ENCODE measurements around the gene PTPRU. TPM values are rescaled to one million over a fixed set of nuclear protein-coding genes. Genes with fewer than 3 reads are reported as not detected.

PTPRU gene
- total RNA-seq, 4 donors from 2014 or later, result 11.4 to 59.4 (median 35.3) TPM

DNA sequence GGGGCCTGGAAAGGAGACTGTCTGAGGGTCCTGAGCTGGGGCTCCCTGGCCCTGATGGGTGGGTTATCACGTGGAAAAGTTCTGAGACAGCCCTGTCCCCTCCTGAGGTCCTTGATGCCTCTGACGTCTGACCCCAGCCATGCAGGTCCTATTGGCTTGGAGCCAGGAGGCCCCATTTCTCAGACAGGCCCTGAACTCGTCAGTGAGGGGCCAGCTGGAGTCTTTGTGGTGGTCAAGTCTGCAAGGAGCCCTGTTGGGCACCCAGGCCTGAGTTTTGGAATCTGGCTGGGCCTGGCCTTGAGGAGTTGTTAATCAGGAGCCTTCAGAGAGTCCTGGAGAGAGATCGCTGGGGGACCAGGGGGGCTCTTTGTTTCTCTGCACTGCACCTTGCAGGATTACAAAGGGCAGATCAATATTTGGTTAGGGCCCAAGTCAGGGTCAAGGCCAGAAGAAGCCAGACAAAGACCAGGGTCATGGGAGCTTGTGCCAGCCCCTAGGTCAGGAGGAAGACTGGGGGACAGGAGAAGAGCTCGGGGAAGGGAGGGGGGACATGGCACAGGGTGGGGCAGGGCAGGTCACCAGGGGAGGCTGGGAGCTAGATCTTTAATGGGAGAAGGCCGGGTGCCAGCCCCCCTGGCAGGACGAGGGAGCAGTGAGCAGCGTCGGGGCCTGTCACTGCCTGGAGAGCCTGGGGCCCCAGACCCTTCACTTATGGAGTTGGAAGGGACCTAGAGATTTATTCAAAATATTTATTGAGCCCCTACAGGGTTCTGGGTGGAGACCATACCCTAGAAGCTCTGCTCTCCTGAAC is 83.2 kb downstream of the PTPRU start:
- no peak for ATAC-seq
- no peak overlapping the region for H3K27ac ChIP-seq
- intact Hi-C loops (cut with DNase I; ENCODE audit: low total_unique reads) (no loop called here), in situ Hi-C loops (cut with MboI; ENCODE audit: low sequenced_read_pairs in 4 of 4) (no loop called here)
- no peak for TF ChIP-seq POLR2A (IDR thresholded peaks at IDR 0.05)
- TF ChIP-seq, protein P1, sequence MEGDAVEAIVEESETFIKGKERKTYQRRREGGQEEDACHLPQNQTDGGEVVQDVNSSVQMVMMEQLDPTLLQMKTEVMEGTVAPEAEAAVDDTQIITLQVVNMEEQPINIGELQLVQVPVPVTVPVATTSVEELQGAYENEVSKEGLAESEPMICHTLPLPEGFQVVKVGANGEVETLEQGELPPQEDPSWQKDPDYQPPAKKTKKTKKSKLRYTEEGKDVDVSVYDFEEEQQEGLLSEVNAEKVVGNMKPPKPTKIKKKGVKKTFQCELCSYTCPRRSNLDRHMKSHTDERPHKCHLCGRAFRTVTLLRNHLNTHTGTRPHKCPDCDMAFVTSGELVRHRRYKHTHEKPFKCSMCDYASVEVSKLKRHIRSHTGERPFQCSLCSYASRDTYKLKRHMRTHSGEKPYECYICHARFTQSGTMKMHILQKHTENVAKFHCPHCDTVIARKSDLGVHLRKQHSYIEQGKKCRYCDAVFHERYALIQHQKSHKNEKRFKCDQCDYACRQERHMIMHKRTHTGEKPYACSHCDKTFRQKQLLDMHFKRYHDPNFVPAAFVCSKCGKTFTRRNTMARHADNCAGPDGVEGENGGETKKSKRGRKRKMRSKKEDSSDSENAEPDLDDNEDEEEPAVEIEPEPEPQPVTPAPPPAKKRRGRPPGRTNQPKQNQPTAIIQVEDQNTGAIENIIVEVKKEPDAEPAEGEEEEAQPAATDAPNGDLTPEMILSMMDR (IDR thresholded peaks at IDR 0.05 in 4 of 5, conservative IDR thresholded peaks at IDR 0.05 in 1 of 5), result no peak
- no peak for DNase-seq
- no peak overlapping the region for H3K4me3 ChIP-seq
- H3K36me3 ChIP-seq, result peaks cover 0 to 12% of the 10 kb centered on the region in 2 donors
- H3K9me3 ChIP-seq, result no peaks in the 10 kb centered on the region
- no peaks in the 10 kb centered on the region for H3K27me3 ChIP-seq
- no peaks in the 10 kb centered on the region for H3K4me1 ChIP-seq

DNA sequence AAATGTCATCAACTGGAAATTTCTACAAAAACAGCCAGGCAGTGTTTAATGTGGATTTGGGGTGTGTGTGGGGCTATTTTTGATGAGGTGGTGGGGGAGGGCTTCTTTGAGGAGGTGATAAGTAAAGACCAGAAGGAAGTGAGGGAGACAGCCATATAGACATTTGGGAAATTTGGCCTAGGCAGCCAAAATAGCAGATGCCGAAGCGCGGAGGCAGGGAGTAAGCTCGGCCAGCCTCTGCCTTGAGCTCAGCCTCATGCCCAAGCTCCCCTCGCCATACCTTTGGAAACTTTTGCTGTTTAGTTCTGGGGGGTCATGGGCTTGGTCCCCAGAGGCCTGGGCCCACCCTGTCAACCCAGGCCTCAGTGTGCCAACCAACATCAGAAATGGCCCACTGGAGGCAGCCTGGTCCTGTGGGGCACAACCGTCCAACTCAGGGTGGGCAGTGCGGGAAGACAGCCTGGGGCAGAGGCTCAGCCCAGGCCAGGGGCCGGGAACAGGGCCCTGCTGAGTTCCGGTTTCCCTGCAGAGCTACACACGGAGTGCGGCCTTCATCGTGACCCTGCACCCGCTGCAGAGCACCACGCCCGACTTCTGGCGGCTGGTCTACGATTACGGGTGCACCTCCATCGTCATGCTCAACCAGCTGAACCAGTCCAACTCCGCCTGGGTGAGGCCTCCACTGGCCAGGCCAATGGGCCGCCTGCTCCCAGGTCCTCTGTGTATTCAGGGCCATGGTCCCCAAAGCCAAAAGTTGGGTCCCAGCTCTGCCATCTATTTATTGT is 84.0 kb downstream of the PTPRU start:
- in situ Hi-C loops (cut with MboI; ENCODE audit: low sequenced_read_pairs in 4 of 4), result no loop called here
- H3K36me3 ChIP-seq, result peaks cover 0 to 9% of the 10 kb centered on the region in 2 donors
- H3K4me1 ChIP-seq, result no peaks in the 10 kb centered on the region
- intact Hi-C loops (cut with DNase I; ENCODE audit: low total_unique reads), result no loop called here
- no peak overlapping the region for H3K27ac ChIP-seq
- no peak for ATAC-seq
- H3K4me3 ChIP-seq, result no peak overlapping the region
- H3K9me3 ChIP-seq, result no peaks in the 10 kb centered on the region
- TF ChIP-seq POLR2A (IDR thresholded peaks at IDR 0.05), result no peak
- TF ChIP-seq, protein P1 (IDR thresholded peaks at IDR 0.05 in 4 of 5, conservative IDR thresholded peaks at IDR 0.05 in 1 of 5), result no peak
- no peak for DNase-seq
- H3K27me3 ChIP-seq, result no peaks in the 10 kb centered on the region

DNA sequence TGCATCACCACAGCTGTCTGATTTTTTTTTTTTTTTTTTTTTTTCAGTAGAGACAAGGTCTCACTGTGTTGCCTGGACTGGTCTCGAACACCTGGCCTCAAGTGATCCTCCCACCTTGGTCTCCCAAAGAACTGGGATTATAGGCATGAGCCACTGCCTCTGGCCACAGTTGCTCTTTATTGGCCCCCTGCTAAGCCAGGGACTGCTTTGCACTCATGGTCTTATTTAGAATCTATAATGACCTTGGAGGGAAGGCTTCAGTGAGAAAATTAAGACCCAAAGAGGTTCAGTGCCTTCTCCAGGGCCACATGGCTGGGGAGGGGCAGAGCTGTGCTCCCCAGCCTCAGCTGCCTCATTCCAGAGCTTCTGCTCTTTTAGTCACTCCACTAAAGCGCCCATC is 84.9 kb downstream of the PTPRU start:
- TF ChIP-seq POLR2A (IDR thresholded peaks at IDR 0.05), result no peak
- TF ChIP-seq, protein P1 (IDR thresholded peaks at IDR 0.05 in 4 of 5, conservative IDR thresholded peaks at IDR 0.05 in 1 of 5), result no peak
- ATAC-seq (no peak), DNase-seq (no peak)
- Histone ChIP-seq H3K27me3 (no peaks in the 10 kb centered on the region), H3K27ac (no peak overlapping the region), H3K9me3 (no peaks in the 10 kb centered on the region), H3K36me3 (peaks cover 0 to 3% of the 10 kb centered on the region in 2 donors), H3K4me1 (no peaks in the 10 kb centered on the region), H3K4me3 (no peak overlapping the region)
- intact Hi-C loops (cut with DNase I; ENCODE audit: low total_unique reads) (no loop called here), in situ Hi-C loops (cut with MboI; ENCODE audit: low sequenced_read_pairs in 4 of 4) (no loop called here)

DNA sequence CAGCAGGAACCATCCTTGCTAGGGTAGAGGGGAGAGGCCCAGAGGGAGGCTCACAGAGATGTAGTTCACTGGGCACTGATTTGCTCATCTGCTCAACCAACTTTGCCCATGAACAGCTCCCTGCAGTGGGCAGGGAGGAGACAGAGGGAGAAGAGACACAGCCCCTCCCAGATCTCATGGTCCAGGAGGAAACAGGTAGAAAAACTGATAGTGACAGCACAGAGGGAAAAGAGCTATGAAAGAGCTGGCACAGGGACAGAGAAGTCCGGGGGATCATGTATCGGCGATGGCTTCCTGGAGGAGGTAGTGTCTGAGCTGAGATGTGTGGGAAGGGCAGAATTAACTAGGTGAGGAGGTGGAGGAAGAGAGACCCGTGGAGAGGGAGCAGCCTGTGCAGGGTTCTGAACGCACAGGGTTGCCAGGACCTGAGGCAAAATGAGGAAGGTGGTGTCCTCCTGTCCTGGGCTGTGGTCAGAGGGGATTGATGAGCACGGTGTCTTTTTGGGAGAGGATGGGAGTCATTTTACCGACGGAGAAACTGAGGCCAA is 85.9 kb downstream of the PTPRU start:
- DNase-seq (no peak), ATAC-seq (no peak)
- TF ChIP-seq POLR2A (IDR thresholded peaks at IDR 0.05), result no peak
- TF ChIP-seq, protein P1 (IDR thresholded peaks at IDR 0.05 in 4 of 5, conservative IDR thresholded peaks at IDR 0.05 in 1 of 5), result no peak
- Histone ChIP-seq H3K4me1 (no peaks in the 10 kb centered on the region), H3K9me3 (no peaks in the 10 kb centered on the region), H3K27ac (no peak overlapping the region), H3K36me3 (peaks cover 0 to 3% of the 10 kb centered on the region in 2 donors), H3K4me3 (no peak overlapping the region), H3K27me3 (no peaks in the 10 kb centered on the region)
- in situ Hi-C loops (cut with MboI; ENCODE audit: low sequenced_read_pairs in 4 of 4) (no loop called here), intact Hi-C loops (cut with DNase I; ENCODE audit: low total_unique reads) (no loop called here)

Data from gastrocnemius medialis (tissue), 4 donors.